PFSK-1 (cell line): ENCODE results near the gene LENEP.

ENCODE experiments used
- FOXP2 ChIP-seq: optimal IDR thresholded peaks from 2 replicates; pipeline ENCODE3; 2011; ENCODE audit warnings: borderline replicate concordance, control low read depth, inconsistent platforms; ENCODE audit not compliant: insufficient read depth; ENCODE audit errors: extremely low read length, extremely low read depth
- POLR2AphosphoS5 ChIP-seq: IDR thresholded peaks from 2 replicates; pipeline ENCODE4 v1.6.1; 2012; ENCODE audit warnings: low read depth, mild to moderate bottlenecking, control low read depth, low read length, moderate library complexity
- SIN3A ChIP-seq: IDR thresholded peaks from 2 replicates; pipeline ENCODE4 v1.6.1; 2012; ENCODE audit warnings: mild to moderate bottlenecking, low read length, moderate library complexity, borderline replicate concordance; ENCODE audit not compliant: insufficient read depth
- TAF1 ChIP-seq: IDR thresholded peaks from 2 replicates; pipeline ENCODE4 v1.6.1; 2012; ENCODE audit warnings: low read length, control low read depth, borderline replicate concordance; ENCODE audit not compliant: insufficient read depth
- TF ChIP-seq, protein P1 (sequence below), 2 experiments: IDR thresholded peaks; 2 replicates each; pipeline versions ENCODE4 v1.6.1 to v1.8.0; 2011 to 2012; ENCODE audit warnings: low read depth in 2 of 2, low read length in 2 of 2, control low read depth in 1 of 2, inconsistent platforms in 1 of 2, mild to moderate bottlenecking in 1 of 2, moderate library complexity in 1 of 2; ENCODE audit not compliant: insufficient read depth in 1 of 2

LENEP gene

GRCh38 chr1:155011004-155011416 is 17.6 kb downstream of the LENEP start:
- TF ChIP-seq POLR2AphosphoS5 (no peak), TAF1 (no peak), FOXP2 (no peak), SIN3A (no peak)
- TF ChIP-seq, protein P1, sequence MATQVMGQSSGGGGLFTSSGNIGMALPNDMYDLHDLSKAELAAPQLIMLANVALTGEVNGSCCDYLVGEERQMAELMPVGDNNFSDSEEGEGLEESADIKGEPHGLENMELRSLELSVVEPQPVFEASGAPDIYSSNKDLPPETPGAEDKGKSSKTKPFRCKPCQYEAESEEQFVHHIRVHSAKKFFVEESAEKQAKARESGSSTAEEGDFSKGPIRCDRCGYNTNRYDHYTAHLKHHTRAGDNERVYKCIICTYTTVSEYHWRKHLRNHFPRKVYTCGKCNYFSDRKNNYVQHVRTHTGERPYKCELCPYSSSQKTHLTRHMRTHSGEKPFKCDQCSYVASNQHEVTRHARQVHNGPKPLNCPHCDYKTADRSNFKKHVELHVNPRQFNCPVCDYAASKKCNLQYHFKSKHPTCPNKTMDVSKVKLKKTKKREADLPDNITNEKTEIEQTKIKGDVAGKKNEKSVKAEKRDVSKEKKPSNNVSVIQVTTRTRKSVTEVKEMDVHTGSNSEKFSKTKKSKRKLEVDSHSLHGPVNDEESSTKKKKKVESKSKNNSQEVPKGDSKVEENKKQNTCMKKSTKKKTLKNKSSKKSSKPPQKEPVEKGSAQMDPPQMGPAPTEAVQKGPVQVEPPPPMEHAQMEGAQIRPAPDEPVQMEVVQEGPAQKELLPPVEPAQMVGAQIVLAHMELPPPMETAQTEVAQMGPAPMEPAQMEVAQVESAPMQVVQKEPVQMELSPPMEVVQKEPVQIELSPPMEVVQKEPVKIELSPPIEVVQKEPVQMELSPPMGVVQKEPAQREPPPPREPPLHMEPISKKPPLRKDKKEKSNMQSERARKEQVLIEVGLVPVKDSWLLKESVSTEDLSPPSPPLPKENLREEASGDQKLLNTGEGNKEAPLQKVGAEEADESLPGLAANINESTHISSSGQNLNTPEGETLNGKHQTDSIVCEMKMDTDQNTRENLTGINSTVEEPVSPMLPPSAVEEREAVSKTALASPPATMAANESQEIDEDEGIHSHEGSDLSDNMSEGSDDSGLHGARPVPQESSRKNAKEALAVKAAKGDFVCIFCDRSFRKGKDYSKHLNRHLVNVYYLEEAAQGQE (IDR thresholded peaks at IDR 0.05; ENCODE audit: insufficient read depth in 1 of 2, low read depth in 2 of 2, low read length in 2 of 2), result no peak

- no peak for TF ChIP-seq SIN3A
- TF ChIP-seq, protein P1 (IDR thresholded peaks at IDR 0.05; ENCODE audit: insufficient read depth in 1 of 2, low read depth in 2 of 2, low read length in 2 of 2), result no peak
- no peak for TF ChIP-seq TAF1
- TF ChIP-seq FOXP2, result no peak
- no peak for TF ChIP-seq POLR2AphosphoS5
Observed at GRCh38 chr1:155011437-155012025, 18.1 kb downstream of the LENEP start.

DNA sequence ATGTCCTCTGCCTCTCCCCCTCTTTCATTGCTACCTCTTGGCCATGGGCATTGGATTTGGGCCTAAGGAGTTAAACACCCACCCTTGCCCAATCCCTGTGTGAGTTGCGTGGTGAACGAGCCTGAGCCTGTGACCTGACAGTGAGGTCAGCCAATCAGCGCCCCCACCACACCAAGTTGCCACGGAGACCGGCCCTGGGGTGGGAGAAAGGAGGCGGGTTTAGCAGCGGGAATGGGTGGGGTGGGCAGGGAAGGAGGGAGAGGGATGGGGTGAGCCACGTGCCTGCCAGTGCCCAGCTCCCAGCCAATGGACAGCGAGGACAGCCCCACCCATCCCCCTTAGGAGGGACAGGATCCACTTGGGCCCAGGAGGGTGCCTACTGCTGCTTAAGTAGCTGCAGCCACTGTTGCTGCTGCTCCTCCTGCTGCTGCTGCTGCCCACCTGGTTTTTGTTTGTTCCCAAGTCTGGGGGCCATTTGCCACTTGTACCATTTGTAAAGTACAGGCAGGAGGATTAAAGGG is 18.7 kb downstream of the LENEP start:
- TF ChIP-seq POLR2AphosphoS5 (no peak), FOXP2 (no peak), SIN3A (no peak), TAF1 (no peak)
- TF ChIP-seq, protein P1 (IDR thresholded peaks at IDR 0.05; ENCODE audit: insufficient read depth in 1 of 2, low read depth in 2 of 2, low read length in 2 of 2), result no peak

GRCh38 chr1:155012776-155013602 is 19.6 kb downstream of the LENEP start:
- no peak for TF ChIP-seq SIN3A

- no peak for TF ChIP-seq SIN3A
- TF ChIP-seq, protein P1 (IDR thresholded peaks at IDR 0.05; ENCODE audit: insufficient read depth in 1 of 2, low read depth in 2 of 2, low read length in 2 of 2), result no peak
Observed at GRCh38 chr1:155013632-155014031, 20.2 kb downstream of the LENEP start.
